MV-4-11 (cell line): ENCODE results near the gene DLGAP4.

Experiments
- DNase-seq: peaks from one replicate; lab custom pipeline; 2025; lab: John Stamatoyannopoulos, UW

DLGAP4 gene

GRCh38 chr20:36411861-36412454, 105.8 kb downstream of the DLGAP4 start:
- no peak for DNase-seq

GRCh38 chr20:36415475-36416002, 109.4 kb downstream of the DLGAP4 start:
- DNase-seq: no peak

- DNase-seq: no peak
These were observed 112.6 kb downstream of the DLGAP4 start for GRCh38 chr20:36418711-36419110.

- DNase-seq: no peak
These were observed 115.5 kb downstream of the DLGAP4 start for GRCh38 chr20:36421641-36422040.

- no peak for DNase-seq
These were observed 118.2 kb downstream of the DLGAP4 start for GRCh38 chr20:36424314-36424713.

- no peak for DNase-seq
These were observed 119.0 kb downstream of the DLGAP4 start for GRCh38 chr20:36425166-36425565.

- no peak for DNase-seq
These were observed 125.5 kb downstream of the DLGAP4 start for GRCh38 chr20:36431604-36432003.

GRCh38 chr20:36432096-36432495, 126.0 kb downstream of the DLGAP4 start:
- DNase-seq: no peak

GRCh38 chr20:36434383-36434782, 128.2 kb downstream of the DLGAP4 start:
- DNase-seq: peak; percentile 34

GRCh38 chr20:36435124-36435523, 129.0 kb downstream of the DLGAP4 start:
- DNase-seq: no peak

GRCh38 chr20:36435592-36436541, 129.7 kb downstream of the DLGAP4 start:
- DNase-seq: peak; percentile 55

- peak; percentile 24 for DNase-seq
These were observed 133.0 kb downstream of the DLGAP4 start for GRCh38 chr20:36439040-36439730.

GRCh38 chr20:36439731-36440072, 133.6 kb downstream of the DLGAP4 start:
- DNase-seq: no peak

- no peak for DNase-seq
These were observed 134.4 kb downstream of the DLGAP4 start for GRCh38 chr20:36440370-36441026.

- no peak for DNase-seq
These were observed 134.9 kb downstream of the DLGAP4 start for GRCh38 chr20:36441027-36441414.

GRCh38 chr20:36441416-36441815, 135.3 kb downstream of the DLGAP4 start:
- no peak for DNase-seq

GRCh38 chr20:36445847-36446246, 139.7 kb downstream of the DLGAP4 start:
- no peak for DNase-seq

- no peak for DNase-seq
These were observed 140.4 kb downstream of the DLGAP4 start for GRCh38 chr20:36446557-36446956.

GRCh38 chr20:36447101-36447500, 141.0 kb downstream of the DLGAP4 start:
- no peak for DNase-seq

GRCh38 chr20:36449663-36450062, 143.5 kb downstream of the DLGAP4 start:
- no peak for DNase-seq

GRCh38 chr20:36454332-36454697, 148.2 kb downstream of the DLGAP4 start:
- DNase-seq: no peak
